GM12878 (cell line): ENCODE results near the gene FOXP4. TPM values are rescaled to one million over a fixed set of nuclear protein-coding genes. Genes with fewer than 3 reads are reported as not detected.

Experiments used
- ATAC-seq: fragments of 200-7000 bp; cut with Tn5 transposase; 3 replicates; pipeline ENCODE4 v1.9.1; 2020; ENCODE audit warnings: mild to moderate bottlenecking, moderate library complexity
- BruUV-seq: library from RNA; stranded (reverse); fragments of 400-500 nt; replicated peaks from 2 replicates; lab custom pipeline; 2021; lab: Mats Ljungman, UMichigan
- CTCF ChIA-PET: fragments of 300-600 bp; sonication (Branson Sonifier 250); formaldehyde crosslinking; extraction: SDS; loops from one replicate; lab custom pipeline; 2021; ENCODE audit warnings: inconsistent platforms; lab: Yijun Ruan, JAX
- POLR2A ChIA-PET: fragments of 350-600 bp; formaldehyde crosslinking; extraction: SDS; loops from one replicate; lab custom pipeline; 2021; ENCODE audit warnings: inconsistent platforms; lab: Charles Lee
- RAD21 ChIA-PET: fragments of 300-600 bp; sonication (Branson Sonifier 250); formaldehyde crosslinking; loops from one replicate; lab custom pipeline; 2023; ENCODE audit warnings: antibody characterized with exemption; ENCODE audit not compliant: unreplicated experiment; lab: Charles Lee
- SMC1A ChIA-PET: fragments of 300-600 bp; sonication (Branson Sonifier 250); formaldehyde crosslinking; loops from one replicate; lab custom pipeline; 2023; ENCODE audit not compliant: unreplicated experiment, uncharacterized antibody; lab: Charles Lee
- DNase-seq: peaks from one replicate; pipeline ENCODE4 v3.0.0-alpha.2; 2011; ENCODE audit warnings: low read depth, low spot score
- FAIRE-seq: peaks from 3 replicates; lab custom pipeline; 2011; peaks lifted over from hg19 to GRCh38; lab: Jason Lieb, UNC
- H2AFZ ChIP-seq: 2 replicates; pipeline ENCODE4 v1.6.0; 2011; ENCODE audit warnings: low read depth, low read length, control low read depth; ENCODE audit not compliant: control insufficient read depth
- H3K27ac ChIP-seq: 2 replicates; pipeline ENCODE4 v1.5.1; 2011; ENCODE audit warnings: control low read depth; ENCODE audit not compliant: control insufficient read depth, insufficient read depth
- H3K27me3 ChIP-seq, 2 experiments: replicated peaks in 1 of 2; 2 replicates each; pipeline versions ENCODE4 v1.6.0 to v1.6.1; 2011; ENCODE audit warnings: low read length in 1 of 2; ENCODE audit not compliant: control insufficient read depth in 2 of 2, insufficient read depth in 2 of 2
- H3K36me3 ChIP-seq, 2 experiments: 2 replicates each; pipeline ENCODE4 v1.5.1; 2011; ENCODE audit warnings: low read length in 1 of 2; ENCODE audit not compliant: control insufficient read depth in 2 of 2, insufficient read depth in 2 of 2
- H3K4me1 ChIP-seq: 2 replicates; pipeline ENCODE4 v1.6.1; 2011; ENCODE audit warnings: mild to moderate bottlenecking, low read length, moderate library complexity, mixed read lengths; ENCODE audit not compliant: control insufficient read depth, insufficient read depth
- H3K4me2 ChIP-seq: 2 replicates; pipeline ENCODE4 v1.6.0; 2011; ENCODE audit warnings: control low read depth; ENCODE audit not compliant: control insufficient read depth, insufficient read depth
- H3K4me3 ChIP-seq: fragments of 200-600 bp; sonication (generic); 2 replicates; pipeline ENCODE4 v1.5.1; 2016
- H3K79me2 ChIP-seq: 2 replicates; pipeline ENCODE4 v1.6.0; 2011; ENCODE audit warnings: low read length; ENCODE audit not compliant: control insufficient read depth, insufficient read depth
- H3K9ac ChIP-seq: 2 replicates; pipeline ENCODE4 v1.8.0; 2011; ENCODE audit warnings: low read length, control low read depth, mixed read lengths; ENCODE audit not compliant: control insufficient read depth, insufficient read depth
- H3K9me3 ChIP-seq: replicated peaks from 3 replicates; pipeline ENCODE4 v1.5.1; 2011; ENCODE audit warnings: mild to moderate bottlenecking, low read length; ENCODE audit not compliant: control insufficient read depth, insufficient read depth
- H4K20me1 ChIP-seq: 2 replicates; pipeline ENCODE4 v1.6.0; 2011; ENCODE audit not compliant: control insufficient read depth, insufficient read depth
- CREM ChIP-seq: IDR thresholded peaks from 2 replicates; pipeline ENCODE4 v1.6.1; 2014; ENCODE audit warnings: antibody characterized with exemption, low read depth
- EP300 ChIP-seq, 2 experiments: fragments of 150-350 bp in 1 of 2; IDR thresholded peaks; 2 replicates each; pipeline ENCODE4 v1.6.1; 2011 to 2012; ENCODE audit warnings: low read depth in 2 of 2, low read length in 2 of 2, borderline replicate concordance in 1 of 2, improper control_type of control experiment in 1 of 2, inconsistent platforms in 1 of 2; ENCODE audit not compliant: control insufficient read depth in 1 of 2
- LARP7 ChIP-seq: fragments of 450-650 bp; IDR thresholded peaks from 2 replicates; pipeline ENCODE4 v1.6.1; 2017; ENCODE audit warnings: mild to moderate bottlenecking
- POLR2AphosphoS2 ChIP-seq: IDR thresholded peaks from 2 replicates; pipeline ENCODE4 v1.6.1; 2011; ENCODE audit warnings: low read depth, mild to moderate bottlenecking, low read length, improper control_type of control experiment, moderate library complexity
- PRDM15 ChIP-seq: fragments of 450-650 bp; formaldehyde crosslinking; IDR thresholded peaks from 2 replicates; pipeline ENCODE4 v1.4.0; 2020; ENCODE audit warnings: mild to moderate bottlenecking, moderate library complexity
- WGBS: methylation state at CpG from one replicate; pipeline ENCODE4 v1.1.6; 2016; ENCODE audit warnings: low lambda C conversion rate; ENCODE audit not compliant: insufficient replicate concordance, insufficient coverage; ENCODE audit errors: missing lambda C conversion rate; 5-methylcytosine and 5-hydroxymethylcytosine counted together
- in situ Hi-C: fragments of 300-500 bp; cut with MboI; formaldehyde crosslinking; loops from 9 replicates; pipeline ENCODE4 v1.14.3; 2018; ENCODE audit warnings: mixed read lengths
- intact Hi-C: fragments of 100-400 bp; cut with micrococcal nuclease; formaldehyde crosslinking; loops from one replicate; pipeline ENCODE4 v1.14.2; 2022; ENCODE audit not compliant: unreplicated experiment
- polyA plus RNA-seq, 11 experiments: library from polyadenylated mRNA; depleted of rRNA in 4 of 11; unstranded in 6 of 11; stranded (reverse) in 5 of 11; fragments of >200 nt; fragmentation: Nextera tagmentation in 4 of 11; fragmentation: Illumina TruSeq in 1 of 11; extraction: Ambion mirVana in 4 of 11; extraction: Trizol in 1 of 11; gene quantifications; 1 replicate in 1 of 11; 2 replicates in 10 of 11; pipeline versions ENCODE4 v1.2.1 to v1.2.3, GENCODE V29; 2011 to 2016; ENCODE audit warnings: inconsistent platforms in 2 of 11, missing spikeins in 2 of 11, low read depth in 1 of 11
- total RNA-seq, 4 experiments: library from RNA; depleted of rRNA in 3 of 4; stranded (reverse); fragments of >200 nt in 3 of 4; fragmentation: Illumina TruSeq in 1 of 4; extraction: Trizol in 1 of 4; gene quantifications; 2 replicates each; pipeline versions ENCODE4 v1.2.1 to v1.2.3, GENCODE V29; 2013 to 2021

FOXP4 gene
- total and polyA plus RNA-seq, 10 of the 15 experiments (the other 5 are each of a cell fraction or from before 2014, with no cell fraction given) = 0.31 to 46.1 (median 2.3) TPM

- POLR2A ChIA-PET = no interaction called here
- Histone ChIP-seq H3K4me1 (no peaks in the 10 kb centered on the region), H3K4me2 (no peak overlapping the region), H3K36me3 (no peaks in the 10 kb centered on the region), H3K4me3 (no peak overlapping the region), H3K9ac (no peak overlapping the region), H3K79me2 (no peaks in the 10 kb centered on the region), H3K27ac (no peak overlapping the region)
- SMC1A ChIA-PET = no interaction called here
- RAD21 ChIA-PET = no interaction called here
- DNase-seq = no peak
- BruUV-seq = no TSS peak
- TF ChIP-seq LARP7 (no peak), POLR2AphosphoS2 (no peak), CREM (no peak), PRDM15 (CRISPR knock-in tag) (no peak), EP300 (IDR thresholded peaks at IDR 0.05; ENCODE audit: borderline replicate concordance in 1 of 2, control insufficient read depth in 1 of 2, low read depth in 2 of 2, low read length in 2 of 2) (no peak)
- TF ChIP-seq, all 136 proteins: peak for 0
- in situ Hi-C loops = no loop called here
- no peaks in the 10 kb centered on the region for H3K9me3 ChIP-seq
- H3K27me3 ChIP-seq = peaks cover 10 to 18% of the 10 kb centered on the region in 2 experiments
- ATAC-seq (no peak), FAIRE-seq (no peak)
- H2AFZ ChIP-seq = no peak overlapping the region
- H4K20me1 ChIP-seq = no peaks in the 10 kb centered on the region
- CTCF ChIA-PET = no interaction called here
- WGBS = 26% methylated on average over 39 of the region's 40 CpGs
- intact Hi-C loops = no loop called here
Measured at GRCh38 chr6:41638935-41639808, 93.0 kb downstream of the FOXP4 start.
